Fibroblast of mammary gland (primary cell): ENCODE measurements around the gene ZNF341.

ENCODE experiments used
- DNase-seq: peaks from one replicate; pipeline ENCODE4 v3.0.0-alpha.2; 2010; ENCODE audit warnings: low read depth
- H3K4me3 ChIP-seq: 2 replicates; pipeline ENCODE4 v1.5.1; 2011; ENCODE audit warnings: low read depth, mild to moderate bottlenecking, low read length, moderate library complexity; ENCODE audit not compliant: control insufficient read depth
- TF ChIP-seq, protein P1 (sequence below): conservative IDR thresholded peaks from 2 replicates; pipeline ENCODE4 v1.5.1; 2011; ENCODE audit warnings: low read depth, low read length, inconsistent platforms; ENCODE audit not compliant: control insufficient read depth, insufficient read depth

The ZNF341 gene

GRCh38 chr20:33812908-33813462, 81.2 kb downstream of the ZNF341 start:
- peak overlapping the region; percentile 94 for H3K4me3 ChIP-seq
- TF ChIP-seq, protein P1, sequence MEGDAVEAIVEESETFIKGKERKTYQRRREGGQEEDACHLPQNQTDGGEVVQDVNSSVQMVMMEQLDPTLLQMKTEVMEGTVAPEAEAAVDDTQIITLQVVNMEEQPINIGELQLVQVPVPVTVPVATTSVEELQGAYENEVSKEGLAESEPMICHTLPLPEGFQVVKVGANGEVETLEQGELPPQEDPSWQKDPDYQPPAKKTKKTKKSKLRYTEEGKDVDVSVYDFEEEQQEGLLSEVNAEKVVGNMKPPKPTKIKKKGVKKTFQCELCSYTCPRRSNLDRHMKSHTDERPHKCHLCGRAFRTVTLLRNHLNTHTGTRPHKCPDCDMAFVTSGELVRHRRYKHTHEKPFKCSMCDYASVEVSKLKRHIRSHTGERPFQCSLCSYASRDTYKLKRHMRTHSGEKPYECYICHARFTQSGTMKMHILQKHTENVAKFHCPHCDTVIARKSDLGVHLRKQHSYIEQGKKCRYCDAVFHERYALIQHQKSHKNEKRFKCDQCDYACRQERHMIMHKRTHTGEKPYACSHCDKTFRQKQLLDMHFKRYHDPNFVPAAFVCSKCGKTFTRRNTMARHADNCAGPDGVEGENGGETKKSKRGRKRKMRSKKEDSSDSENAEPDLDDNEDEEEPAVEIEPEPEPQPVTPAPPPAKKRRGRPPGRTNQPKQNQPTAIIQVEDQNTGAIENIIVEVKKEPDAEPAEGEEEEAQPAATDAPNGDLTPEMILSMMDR = no peak
- DNase-seq = peak; percentile 19

DNA sequence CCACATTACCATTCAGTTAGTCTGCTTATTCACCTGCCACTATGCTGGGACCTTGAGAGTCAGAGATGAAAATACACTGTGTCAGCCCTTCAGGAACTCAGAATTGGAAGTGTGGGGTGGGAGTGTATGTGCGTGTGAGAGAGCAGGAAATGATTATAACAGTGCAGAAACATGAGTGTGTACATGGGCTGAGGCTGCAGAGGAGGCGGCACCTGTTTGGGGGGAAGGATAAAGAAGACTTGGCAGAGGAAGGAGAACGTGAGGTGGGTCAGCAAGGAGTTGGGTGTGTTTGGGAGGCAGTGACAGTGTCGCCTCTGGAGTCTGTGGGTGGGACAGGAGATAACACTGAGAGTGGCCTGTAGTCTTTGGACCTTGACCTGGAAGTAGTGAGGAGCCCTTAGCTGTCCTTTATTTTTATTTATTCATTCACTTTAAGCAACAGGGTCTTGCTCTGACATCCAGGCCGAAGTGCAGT, 82.5 kb downstream of the ZNF341 start:
- no peak overlapping the region for H3K4me3 ChIP-seq
- no peak for DNase-seq
- TF ChIP-seq, protein P1 = no peak

DNA sequence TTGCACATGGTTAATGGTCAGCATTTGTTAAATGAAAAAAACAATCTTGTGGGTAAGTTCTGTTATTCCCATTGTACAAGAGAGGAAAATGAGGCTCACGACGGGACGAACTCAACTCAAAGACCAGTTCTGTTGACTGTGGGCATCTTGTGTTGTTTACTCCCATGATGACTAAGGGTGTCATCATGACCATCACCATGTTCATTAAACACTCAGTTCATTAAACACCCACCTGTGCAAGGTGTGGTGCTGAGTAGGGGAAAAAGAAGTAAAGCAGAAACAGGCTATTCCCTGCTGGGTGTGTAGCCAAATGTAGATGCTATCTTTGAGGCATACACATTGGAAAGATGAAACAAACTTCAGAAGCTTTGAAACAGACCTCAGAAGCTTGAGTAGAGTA, 83.9 kb downstream of the ZNF341 start:
- DNase-seq = no peak
- TF ChIP-seq, protein P1 = no peak
- no peak overlapping the region for H3K4me3 ChIP-seq

- TF ChIP-seq, protein P1 = no peak
- no peak overlapping the region for H3K4me3 ChIP-seq
- DNase-seq = no peak
These were observed 84.4 kb downstream of the ZNF341 start for GRCh38 chr20:33816191-33816590.

DNA sequence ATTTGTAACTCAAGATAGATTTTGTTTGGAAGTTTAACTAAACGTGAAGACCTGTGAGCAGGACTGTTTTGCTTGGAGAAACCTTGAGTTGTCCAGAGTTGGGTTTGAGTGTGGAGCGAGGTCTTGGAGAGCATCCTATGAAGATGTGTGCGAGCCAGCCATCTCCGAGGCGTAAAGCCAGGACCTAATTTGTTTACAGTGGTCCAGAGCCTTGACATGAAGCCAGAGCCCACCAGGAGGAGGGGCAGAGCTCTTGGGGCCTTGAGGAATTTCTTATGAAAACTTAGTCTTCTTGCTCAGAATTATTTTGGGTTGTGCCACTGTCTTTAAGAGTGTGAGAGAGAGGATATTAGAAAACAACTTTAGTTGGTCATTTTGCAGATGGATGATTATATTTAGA, 85.6 kb downstream of the ZNF341 start:
- TF ChIP-seq, protein P1 = no peak
- H3K4me3 ChIP-seq = no peak overlapping the region
- DNase-seq = no peak

GRCh38 chr20:33819456-33819855, 87.7 kb downstream of the ZNF341 start:
- no peak overlapping the region for H3K4me3 ChIP-seq
- DNase-seq = no peak
- TF ChIP-seq, protein P1 = no peak

- TF ChIP-seq, protein P1 = no peak
These were observed 88.6 kb downstream of the ZNF341 start for GRCh38 chr20:33820362-33820761.

More at GRCh38 chr20:33820362-33820761, 88.6 kb downstream of the ZNF341 start:
- DNase-seq = no peak
- no peak overlapping the region for H3K4me3 ChIP-seq
